Type B pancreatic cell (in vitro differentiated cells): ENCODE data around the gene GRIN2A. TPM values are rescaled to one million over a fixed set of nuclear protein-coding genes. Genes with fewer than 3 reads are reported as not detected.

Source experiments
- DNase-seq: peaks from one replicate; pipeline ENCODE4 v3.0.0; 2021; ENCODE audit warnings: mixed read lengths; ENCODE audit not compliant: unreplicated experiment; ENCODE audit errors: extremely low spot score
- H3K27ac Mint-ChIP-seq: 2 replicates; pipeline ENCODE4 v1.8.0; 2021; ENCODE audit warnings: mild to moderate bottlenecking, mixed read lengths
- H3K27me3 Mint-ChIP-seq: 2 replicates; pipeline ENCODE4 v1.8.0; 2021; ENCODE audit warnings: mixed read lengths
- H3K36me3 Mint-ChIP-seq: 2 replicates; pipeline ENCODE4 v1.8.0; 2021; ENCODE audit warnings: mixed read lengths
- H3K4me1 Mint-ChIP-seq: one replicate; pipeline ENCODE4 v1.8.0; 2021; ENCODE audit warnings: mixed read lengths; ENCODE audit not compliant: unreplicated experiment
- H3K4me3 Mint-ChIP-seq: 2 replicates; pipeline ENCODE4 v1.8.0; 2021; ENCODE audit warnings: mild to moderate bottlenecking, mixed read lengths
- H3K9me3 Mint-ChIP-seq: 2 replicates; pipeline ENCODE4 v1.8.0; 2021; ENCODE audit warnings: mixed read lengths
- CTCF ChIP-seq: fragments of 200-600 bp; sonication (generic); conservative IDR thresholded peaks from 2 replicates; pipeline ENCODE4 v1.5.0; 2021; ENCODE audit warnings: antibody characterized with exemption, mild to moderate bottlenecking
- total RNA-seq: library from RNA; stranded (reverse); gene quantifications from 2 replicates; pipeline ENCODE4 v1.2.1, GENCODE V29; 2021; ENCODE audit warnings: low replicate concordance

GRIN2A gene
- total RNA-seq, 1 donor from 2014 or later, result 7.1 TPM

DNA sequence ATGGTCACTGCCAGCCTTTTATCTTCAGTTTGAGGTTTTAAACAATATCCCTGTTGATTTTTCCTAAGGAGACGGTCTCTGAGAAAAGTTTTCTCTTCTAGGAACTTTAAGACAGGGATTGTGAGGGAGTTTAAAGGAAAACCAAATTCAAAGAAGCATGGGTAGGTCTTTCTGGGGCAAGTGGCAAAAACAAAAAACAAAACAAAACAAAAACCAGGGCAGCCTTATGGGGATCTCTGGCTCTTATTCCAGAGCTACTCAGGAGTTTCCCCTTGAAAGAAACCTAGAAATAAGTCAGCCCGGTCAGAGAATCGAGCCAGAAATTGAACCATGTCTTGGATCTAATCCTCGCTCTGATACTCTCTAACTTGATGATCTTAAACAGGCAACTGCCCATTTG lies 424.5 kb downstream of the GRIN2A start:
- no peak for TF ChIP-seq CTCF
- Mint-ChIP-seq H3K4me3 (no peak overlapping the region), H3K36me3 (no peaks in the 10 kb centered on the region), H3K27me3 (peaks cover 8% of the 10 kb centered on the region), H3K9me3 (no peaks in the 10 kb centered on the region), H3K4me1 (peaks cover 15% of the 10 kb centered on the region), H3K27ac (no peak overlapping the region)
- DNase-seq, result no peak

DNA sequence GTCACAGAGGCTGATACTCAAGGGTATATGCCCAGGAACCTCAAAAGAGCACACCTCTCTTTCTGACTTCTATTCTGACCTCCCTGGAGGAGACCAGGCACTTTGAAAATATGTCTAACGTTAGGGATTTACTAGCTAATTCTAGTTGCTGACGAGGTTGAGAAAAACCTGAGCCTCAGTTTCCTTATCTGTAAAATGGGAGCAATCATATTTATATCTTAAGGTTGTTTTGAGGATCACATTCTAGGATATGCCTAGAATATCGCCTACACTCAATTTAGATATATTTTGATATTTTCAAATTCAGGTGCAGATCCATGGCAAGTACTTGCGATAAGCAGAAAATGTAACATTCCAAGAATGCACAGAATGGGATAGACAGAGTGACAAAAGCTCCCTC lies 425.8 kb downstream of the GRIN2A start:
- DNase-seq, result no peak
- H3K36me3 Mint-ChIP-seq, result no peaks in the 10 kb centered on the region
- peaks cover 15% of the 10 kb centered on the region for H3K4me1 Mint-ChIP-seq
- H3K4me3 Mint-ChIP-seq, result no peak overlapping the region
- H3K27me3 Mint-ChIP-seq, result peaks cover 14% of the 10 kb centered on the region
- no peak for TF ChIP-seq CTCF
- H3K27ac Mint-ChIP-seq, result no peak overlapping the region
- H3K9me3 Mint-ChIP-seq, result no peaks in the 10 kb centered on the region

DNA sequence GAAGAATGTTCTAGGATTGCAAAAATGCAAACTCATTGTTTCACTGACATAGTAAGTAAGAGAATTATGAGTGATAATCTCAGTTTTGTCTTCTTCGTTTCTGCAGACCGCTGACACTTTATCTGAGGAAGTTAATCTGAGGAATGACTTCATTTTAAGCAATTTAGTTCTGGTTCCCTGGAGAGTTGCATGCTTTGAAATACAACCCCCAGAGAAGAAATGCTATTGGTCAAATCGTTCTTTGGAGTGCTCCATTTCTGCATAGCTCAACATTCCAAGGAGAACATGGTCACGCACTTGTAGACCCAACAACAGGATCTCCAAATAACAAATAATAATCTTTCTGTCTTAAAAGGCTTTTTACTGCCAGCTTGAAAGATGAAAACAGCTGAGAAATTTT lies 427.1 kb downstream of the GRIN2A start:
- Mint-ChIP-seq H3K27me3 (peaks cover 16% of the 10 kb centered on the region), H3K27ac (no peak overlapping the region), H3K4me3 (no peak overlapping the region), H3K4me1 (peaks cover 15% of the 10 kb centered on the region), H3K9me3 (no peaks in the 10 kb centered on the region), H3K36me3 (no peaks in the 10 kb centered on the region)
- DNase-seq, result no peak
- TF ChIP-seq CTCF, result no peak

- Mint-ChIP-seq H3K36me3 (no peaks in the 10 kb centered on the region), H3K9me3 (no peaks in the 10 kb centered on the region), H3K4me1 (no peaks in the 10 kb centered on the region), H3K27me3 (peaks cover 12% of the 10 kb centered on the region), H3K4me3 (no peak overlapping the region), H3K27ac (no peak overlapping the region)
- TF ChIP-seq CTCF, result no peak
- DNase-seq, result no peak
These were observed 440.5 kb downstream of the GRIN2A start for GRCh38 chr16:9741776-9742175.

- Mint-ChIP-seq H3K36me3 (no peaks in the 10 kb centered on the region), H3K27ac (no peak overlapping the region), H3K4me1 (no peaks in the 10 kb centered on the region), H3K4me3 (no peak overlapping the region), H3K9me3 (no peaks in the 10 kb centered on the region), H3K27me3 (peaks cover 8% of the 10 kb centered on the region)
- TF ChIP-seq CTCF, result no peak
- DNase-seq, result no peak
These were observed 442.9 kb downstream of the GRIN2A start for GRCh38 chr16:9739301-9739700.

GRCh38 chr16:9738690-9739089 lies 443.5 kb downstream of the GRIN2A start:
- H3K27ac Mint-ChIP-seq, result no peak overlapping the region
- no peaks in the 10 kb centered on the region for H3K4me1 Mint-ChIP-seq
- H3K36me3 Mint-ChIP-seq, result no peaks in the 10 kb centered on the region
- no peaks in the 10 kb centered on the region for H3K9me3 Mint-ChIP-seq
- no peak for DNase-seq
- H3K4me3 Mint-ChIP-seq, result no peak overlapping the region
- peaks cover 5% of the 10 kb centered on the region for H3K27me3 Mint-ChIP-seq
- TF ChIP-seq CTCF, result no peak
